ENCODE data around the gene FAM53B.
A peak's percentile ranks its signal among the peaks of the same experiment; 100 is the strongest.

FAM53B gene

DNA sequence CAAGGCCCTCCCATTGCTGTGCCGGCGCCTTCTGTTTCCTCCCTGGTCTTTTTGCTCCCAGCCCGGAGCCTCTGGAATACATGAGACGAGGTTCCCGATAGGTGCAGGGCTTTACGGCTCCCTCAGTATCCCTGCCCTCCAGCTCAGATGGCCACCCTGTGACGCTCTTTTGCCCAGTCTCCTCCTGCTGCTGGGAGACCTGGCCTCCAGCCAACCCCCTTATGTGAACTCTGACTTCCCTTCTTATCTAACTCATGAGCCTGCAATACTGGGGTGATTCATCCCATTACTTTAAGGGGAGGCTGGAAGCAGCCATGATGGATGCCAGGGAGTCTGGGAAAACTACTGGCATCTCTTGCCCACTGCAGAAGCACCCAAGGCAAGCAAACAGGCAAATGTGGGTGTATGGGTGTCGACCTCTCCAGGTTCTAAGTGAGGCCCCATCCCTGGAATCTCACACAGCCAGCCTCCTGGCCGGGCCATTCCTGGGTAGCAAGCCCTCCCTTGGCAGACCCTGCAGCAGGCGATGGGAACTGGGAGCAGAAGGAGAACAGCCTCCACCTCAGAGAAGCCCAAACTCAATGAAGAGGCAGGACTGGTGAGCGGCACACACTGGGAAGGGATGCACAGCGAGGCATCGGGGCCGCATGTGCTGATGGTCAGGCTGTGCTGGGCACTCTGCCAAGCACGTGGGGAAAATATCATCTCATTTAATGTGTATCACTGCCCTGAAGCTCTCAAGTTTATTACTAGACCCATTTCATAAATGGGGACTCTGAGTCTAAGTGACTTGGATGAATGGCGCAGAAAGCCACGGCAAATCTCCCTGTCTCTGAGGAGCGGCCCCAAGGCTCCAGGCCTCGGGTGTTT, 97.5 kb downstream of the FAM53B start:
- peak; percentile 86 for DNase-seq (ENCODE audit: low spot score)

- DNase-seq (ENCODE audit: low spot score), result no peak
Observed at GRCh38 chr10:124645467-124646095, 98.6 kb downstream of the FAM53B start.

DNA sequence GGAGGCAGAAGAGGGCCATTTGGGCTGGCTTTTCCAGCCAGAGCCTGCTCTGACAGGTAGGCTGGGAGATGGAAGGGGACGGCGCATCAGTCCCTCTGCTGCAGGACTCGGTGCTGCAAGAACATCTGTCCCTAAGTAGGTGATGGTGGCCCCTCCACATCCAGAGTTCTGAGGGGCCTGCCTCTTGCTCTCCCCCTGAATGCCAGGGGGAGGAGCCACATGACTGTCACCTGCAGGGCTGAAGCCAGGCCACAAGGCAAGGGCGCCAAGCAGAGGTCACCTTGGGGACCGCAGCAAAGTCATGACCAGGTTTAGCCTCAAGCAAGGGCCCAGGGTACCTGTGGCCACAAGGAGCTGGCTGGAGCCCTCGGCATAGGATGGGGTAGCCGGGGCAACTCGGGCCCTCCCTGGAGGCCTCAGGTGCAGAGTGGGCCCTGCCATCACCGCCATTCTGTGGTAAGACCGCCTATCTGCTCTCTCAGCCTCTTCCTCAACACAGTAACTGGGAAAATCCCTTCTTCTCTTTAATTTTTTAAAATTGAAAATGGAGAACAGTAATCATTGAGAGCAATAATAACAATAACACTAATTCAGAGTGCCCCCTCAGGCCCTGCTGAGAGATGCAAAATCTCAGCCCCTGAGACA, 99.3 kb downstream of the FAM53B start:
- DNase-seq (ENCODE audit: low spot score), result no peak

DNA sequence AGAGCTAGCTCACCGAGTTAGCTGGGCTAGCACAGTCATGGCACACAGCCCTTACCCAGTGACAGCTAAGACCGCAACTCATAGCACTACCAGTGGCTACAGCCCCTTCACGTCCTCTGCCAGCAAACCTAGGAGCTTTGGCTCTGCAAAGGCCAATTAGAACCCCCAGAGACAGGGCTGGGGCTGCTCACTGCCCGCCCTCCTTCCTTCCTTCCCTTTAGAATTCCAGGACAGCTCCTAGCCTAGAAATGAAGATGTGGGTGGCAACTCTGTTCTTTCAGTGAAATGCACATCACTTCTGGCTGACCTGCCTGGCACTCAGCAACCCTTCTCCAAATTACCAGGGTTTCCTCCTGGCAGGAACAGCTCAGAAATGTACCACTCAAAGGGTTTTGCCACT, 99.9 kb downstream of the FAM53B start:
- DNase-seq (ENCODE audit: low spot score), result no peak

- no peak for DNase-seq (ENCODE audit: low spot score)
Observed at GRCh38 chr10:124643330-124644009, 100.7 kb downstream of the FAM53B start.

DNA sequence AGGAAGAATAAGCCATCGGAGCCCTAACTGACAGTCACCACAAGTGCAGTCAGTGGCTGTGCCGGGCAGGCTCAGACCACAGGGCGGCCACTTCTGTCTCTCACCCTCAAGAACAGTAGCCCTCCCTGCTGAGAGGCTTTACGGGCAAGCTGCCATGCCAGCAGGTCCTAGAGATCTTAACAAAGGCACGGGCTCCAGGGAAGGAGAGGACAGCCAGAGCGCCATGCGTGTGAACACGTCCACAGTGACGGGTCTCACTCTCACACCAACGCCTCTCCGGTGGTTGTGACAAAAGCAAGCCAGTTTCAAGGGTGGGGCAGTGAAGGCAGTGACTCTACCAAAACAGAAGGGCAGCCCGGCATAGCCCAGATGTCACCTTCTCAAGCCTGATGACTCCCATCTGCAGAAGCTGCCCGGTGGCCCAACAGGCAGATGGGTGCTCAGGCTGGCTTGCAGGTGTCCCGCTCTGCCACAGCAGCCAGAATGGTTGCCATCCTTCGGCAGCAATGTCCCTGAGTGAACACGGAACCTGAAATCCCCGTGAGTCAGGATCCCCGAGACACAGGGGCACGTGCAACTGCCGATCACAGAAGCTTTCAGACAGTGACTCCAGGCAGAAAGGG, 102.0 kb downstream of the FAM53B start:
- no peak for DNase-seq (ENCODE audit: low spot score)

DNA sequence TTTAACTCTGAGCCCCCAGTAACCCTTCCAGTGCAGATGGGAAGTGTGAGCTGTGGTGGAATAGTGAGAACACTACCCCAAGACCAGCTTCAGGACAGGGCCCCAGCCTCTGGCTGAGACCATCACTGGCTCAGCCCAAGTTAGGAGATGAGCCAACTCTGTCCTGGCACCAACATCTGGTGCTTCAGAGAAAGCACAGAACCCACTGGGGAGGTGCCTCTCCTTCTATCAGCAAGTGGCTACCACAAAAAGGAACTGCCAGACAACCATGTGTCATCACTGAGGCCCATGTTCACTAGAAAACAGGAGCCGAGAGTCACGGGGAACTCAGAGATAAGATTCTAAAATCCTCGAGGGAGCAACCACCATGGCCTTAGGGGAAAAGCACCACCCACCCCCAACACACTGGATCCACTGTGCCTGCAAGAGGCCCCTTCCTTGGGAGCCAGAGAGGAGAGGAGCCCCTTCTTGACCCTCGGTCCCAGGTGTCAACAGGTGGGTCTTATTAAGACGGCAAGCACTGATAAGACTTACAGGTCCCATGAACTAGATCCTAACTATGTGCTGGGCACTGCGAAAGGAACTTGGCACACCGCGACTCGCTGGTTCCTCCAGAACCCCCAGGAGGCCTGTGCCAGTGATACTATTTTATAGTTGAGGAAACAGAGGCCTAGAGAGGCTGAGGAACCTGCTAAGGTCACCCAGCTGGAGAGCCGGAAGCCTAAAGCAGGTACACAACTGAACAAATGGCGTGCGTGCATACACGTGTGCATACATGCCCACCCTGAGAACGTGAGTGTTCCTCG, 102.7 kb downstream of the FAM53B start:
- DNase-seq (ENCODE audit: low spot score), result peak; percentile 86

- no peak for DNase-seq (ENCODE audit: low spot score)
Observed at GRCh38 chr10:124640538-124641231, 103.5 kb downstream of the FAM53B start.

DNA sequence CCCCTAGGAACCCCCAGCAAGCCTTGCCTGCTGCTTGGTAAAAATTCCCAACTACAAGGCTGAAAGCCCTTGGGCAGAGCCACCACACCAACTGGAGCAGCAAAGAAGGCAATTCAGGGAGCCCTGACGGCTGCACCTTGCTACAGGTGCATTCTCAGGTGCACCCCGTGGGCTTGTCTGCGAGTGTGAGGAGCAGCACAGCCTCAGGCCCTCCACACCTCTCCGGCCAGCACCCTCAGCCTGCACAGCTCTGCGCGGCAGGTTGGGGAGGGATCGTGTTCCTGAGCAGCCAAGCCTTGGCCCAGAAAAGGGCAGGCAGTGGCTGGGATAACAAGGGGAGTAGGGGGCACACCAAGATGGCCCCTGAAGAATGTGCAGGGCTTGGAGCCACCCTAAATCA, 104.1 kb downstream of the FAM53B start:
- no peak for DNase-seq (ENCODE audit: low spot score)

- DNase-seq (ENCODE audit: low spot score), result no peak
Observed at GRCh38 chr10:124639646-124640045, 104.5 kb downstream of the FAM53B start.

GRCh38 chr10:124639206-124639605, 105.0 kb downstream of the FAM53B start:
- no peak for DNase-seq (ENCODE audit: low spot score)

DNA sequence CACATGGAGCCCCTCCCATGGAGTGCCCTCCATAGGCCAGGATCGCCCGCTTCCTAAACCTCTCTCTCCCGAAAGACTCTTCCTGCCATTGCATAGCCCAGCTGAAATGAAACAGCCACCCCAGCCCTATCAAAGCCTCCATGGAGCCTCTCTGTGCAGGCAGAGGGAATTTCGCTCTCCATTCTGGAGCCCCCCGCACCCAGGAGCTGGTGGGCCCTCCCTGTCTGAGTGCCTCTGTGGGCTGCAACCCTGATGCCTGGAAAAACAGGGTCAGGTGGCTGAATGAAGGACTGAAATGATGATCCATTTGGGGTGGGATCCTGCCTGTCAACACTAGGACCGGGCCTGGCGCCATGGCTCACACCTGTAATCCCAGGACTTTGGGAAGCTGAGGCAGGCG, 106.4 kb downstream of the FAM53B start:
- no peak for DNase-seq (ENCODE audit: low spot score)

GRCh38 chr10:124637091-124637700, 107.0 kb downstream of the FAM53B start:
- DNase-seq (ENCODE audit: low spot score), result no peak

- no peak for DNase-seq (ENCODE audit: low spot score)
Observed at GRCh38 chr10:124636271-124636995, 107.7 kb downstream of the FAM53B start.

- no peak for DNase-seq (ENCODE audit: low spot score)
Observed at GRCh38 chr10:124632566-124632965, 111.6 kb downstream of the FAM53B start.

GRCh38 chr10:124632064-124632531, 112.1 kb downstream of the FAM53B start:
- DNase-seq (ENCODE audit: low spot score), result no peak

DNA sequence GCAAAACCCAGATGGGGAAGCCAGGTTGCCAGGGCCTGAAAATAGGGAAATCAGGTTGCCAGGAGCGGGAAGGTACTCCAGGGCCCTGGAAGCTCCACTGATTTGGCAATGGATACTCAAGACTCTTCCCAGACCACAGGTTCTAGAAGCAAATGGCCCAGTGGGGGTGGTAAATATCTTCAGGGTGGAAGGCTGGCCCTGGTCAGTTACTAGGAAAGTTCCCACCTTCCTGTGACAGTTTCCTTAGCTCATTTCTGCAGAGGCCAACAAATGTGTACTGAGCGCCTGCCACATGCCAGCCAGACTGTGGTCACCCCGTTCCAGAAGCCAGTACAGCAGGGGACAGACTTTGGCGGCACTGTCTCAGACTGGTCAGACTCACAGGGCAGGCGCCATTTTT, 113.6 kb downstream of the FAM53B start:
- DNase-seq (ENCODE audit: low spot score), result no peak

GRCh38 chr10:124629842-124630241, 114.3 kb downstream of the FAM53B start:
- DNase-seq (ENCODE audit: low spot score), result no peak

- no peak for DNase-seq (ENCODE audit: low spot score)
Observed at GRCh38 chr10:124629415-124629814, 114.8 kb downstream of the FAM53B start.

Measured in AG08395 (cell line).